NCI-H345 treated with DMSO at 0.1 percent for 48 hours (cell line): ENCODE data around the gene FBN1.

Experiments used
- DNase-seq: peaks from one replicate; lab custom pipeline; 2025; ENCODE audit not compliant: unreplicated experiment; lab: John Stamatoyannopoulos, UW

Gene FBN1

DNA sequence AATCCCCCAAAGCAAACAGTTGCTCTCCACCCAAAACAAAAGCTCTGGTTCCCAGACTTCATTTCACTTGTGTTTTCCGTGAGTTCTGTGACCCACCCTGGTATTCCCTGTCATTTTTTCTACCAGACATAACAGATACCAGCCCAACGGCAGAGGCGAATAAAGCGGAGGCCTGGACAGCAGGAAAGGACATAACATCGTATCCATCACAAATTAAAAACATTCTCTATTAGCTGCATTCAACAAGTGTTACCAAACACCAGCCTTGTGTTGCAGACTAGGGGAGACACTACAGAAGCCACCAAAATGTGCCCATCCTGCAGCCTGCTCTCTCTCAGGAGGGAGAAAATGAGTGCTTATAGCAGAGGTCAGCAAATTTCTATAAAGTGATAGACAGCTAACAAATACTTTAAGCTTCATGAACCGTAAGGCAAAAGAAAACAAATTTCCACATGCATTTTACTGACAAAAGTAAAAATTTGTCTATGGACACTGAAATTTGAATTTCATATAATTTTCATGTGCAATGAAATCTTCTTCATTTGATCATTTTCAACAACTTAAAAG is 7.1 kb upstream of the FBN1 start:
- DNase-seq, result no peak

GRCh38 chr15:48650931-48651330 is 5.4 kb upstream of the FBN1 start:
- no peak for DNase-seq

DNA sequence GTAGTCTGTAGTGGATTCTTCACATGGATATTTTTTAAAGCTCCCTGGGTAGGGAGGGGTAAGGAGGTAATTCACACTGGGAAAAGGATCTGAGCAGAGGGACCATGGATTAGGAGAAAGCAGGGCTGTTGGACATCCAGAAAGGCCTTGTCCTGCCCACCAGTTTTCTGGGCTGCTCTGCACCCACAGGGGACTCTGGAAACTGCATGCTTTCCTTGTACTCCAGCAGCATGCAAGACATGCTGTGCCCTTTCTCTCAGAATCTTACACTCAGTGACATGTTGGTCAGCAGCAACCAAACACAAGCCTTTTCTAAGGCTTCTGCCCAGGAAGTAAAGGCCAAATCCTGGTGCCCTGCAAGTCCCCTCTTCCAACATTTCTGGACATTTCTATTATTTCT is 2.5 kb upstream of the FBN1 start:
- DNase-seq, result no peak

- no peak for DNase-seq
Observed at GRCh38 chr15:48646331-48646730, 822 bp upstream of the FBN1 start.

DNA sequence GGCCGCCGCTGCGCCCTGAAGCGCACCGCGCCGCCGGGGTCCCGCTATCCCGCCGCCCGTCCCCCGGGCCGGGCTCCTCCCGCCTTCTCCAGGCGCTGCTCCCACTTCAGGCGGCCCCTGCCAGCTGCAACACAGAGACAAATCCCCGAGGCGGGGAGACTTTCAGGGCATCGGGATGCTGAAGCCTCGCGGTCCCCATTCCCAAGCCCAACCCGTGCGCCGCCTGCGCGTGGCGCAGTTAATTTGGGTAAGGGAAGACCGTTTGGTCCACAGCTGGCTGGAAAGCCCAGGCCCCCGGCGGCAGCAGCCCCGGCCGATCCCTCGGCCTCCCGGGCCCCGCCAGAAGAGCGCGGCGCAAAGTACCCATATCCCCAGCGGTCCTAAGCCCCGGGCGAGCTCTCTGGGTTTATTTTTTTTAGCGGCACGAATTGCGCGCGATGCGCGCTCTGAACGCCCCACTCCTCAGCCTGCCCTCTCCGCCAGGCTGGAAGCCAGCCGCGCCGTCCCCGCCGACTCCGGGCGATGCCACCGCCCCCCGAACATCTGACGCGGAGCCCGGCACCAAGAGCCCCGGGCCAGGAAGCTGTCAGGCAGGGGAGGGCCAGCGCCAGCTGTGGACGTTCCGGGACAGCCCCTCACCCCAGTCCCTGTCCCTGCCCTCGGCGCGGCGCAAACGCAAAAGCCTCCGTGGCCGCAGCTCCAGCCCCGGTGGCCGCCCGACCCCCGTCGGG is 517 bp downstream of the FBN1 start:
- no peak for DNase-seq

GRCh38 chr15:48644467-48644826 is 1.1 kb downstream of the FBN1 start:
- no peak for DNase-seq

DNA sequence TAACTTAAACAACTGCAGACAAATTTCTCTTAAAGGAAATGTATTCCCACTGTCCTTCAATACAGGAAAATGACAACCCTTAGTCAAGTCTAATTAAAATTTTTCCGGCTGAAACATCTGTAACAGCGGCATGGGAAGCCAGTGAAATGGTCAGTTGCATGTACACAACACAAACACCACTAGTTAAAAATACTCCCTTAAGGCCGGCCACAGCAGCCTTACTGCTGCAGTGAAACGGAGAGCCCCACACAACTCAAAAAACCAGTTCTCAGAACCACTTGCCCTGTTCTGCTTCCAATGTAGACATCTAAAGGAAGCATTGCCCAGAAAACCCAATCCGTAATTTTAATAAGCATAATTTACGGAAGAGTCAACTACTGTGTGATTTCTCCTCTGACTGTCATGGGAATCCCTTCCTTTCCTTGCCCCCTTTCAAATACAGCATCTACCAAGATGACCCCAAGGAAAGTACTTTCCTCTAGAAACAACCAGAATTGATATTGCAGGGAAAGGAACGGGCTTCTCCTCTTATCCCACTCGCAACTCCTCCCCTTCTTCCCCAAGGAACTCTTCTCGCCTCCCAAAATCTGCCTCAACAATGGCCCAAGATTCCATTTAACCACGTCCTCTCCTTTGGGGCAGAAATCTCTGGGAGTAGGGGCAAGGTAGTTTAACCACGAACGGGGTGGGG is 1.6 kb downstream of the FBN1 start:
- no peak for DNase-seq

DNA sequence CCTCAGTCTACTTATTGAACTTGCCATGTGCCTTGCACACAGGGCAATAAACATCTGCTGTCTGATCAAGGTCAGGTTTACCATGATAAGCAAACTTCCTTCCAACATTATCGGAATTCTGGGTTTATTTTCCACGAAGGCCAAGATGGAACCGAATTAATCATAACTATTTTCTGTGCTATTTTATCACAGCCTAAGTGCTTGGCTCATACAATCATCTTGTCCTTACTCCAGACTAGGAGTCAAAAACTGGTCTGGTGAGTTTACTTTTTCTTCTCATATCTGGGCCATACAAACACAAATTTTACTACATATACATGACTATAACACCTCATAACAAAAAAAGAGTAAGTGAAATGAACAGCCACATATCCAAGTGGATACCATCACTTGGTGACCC is 2.3 kb downstream of the FBN1 start:
- no peak for DNase-seq

DNA sequence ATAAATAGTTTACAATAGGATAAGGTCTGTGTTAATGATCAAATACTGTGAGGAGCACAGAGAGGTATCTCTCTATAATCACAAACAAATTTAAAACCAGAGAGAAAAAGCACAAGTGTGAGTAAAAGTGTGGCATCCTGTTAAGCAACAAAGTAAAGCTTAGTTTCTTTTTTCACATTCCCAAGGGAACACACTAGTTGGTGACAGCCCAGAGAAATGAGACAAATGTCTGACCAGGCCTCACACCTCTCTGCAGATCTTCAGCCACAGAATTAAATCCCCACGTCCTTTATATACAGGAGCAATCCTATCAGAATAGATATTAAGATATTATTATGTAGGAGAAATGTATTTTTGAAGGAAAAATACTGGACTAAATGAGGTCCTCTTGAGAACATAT is 2.7 kb downstream of the FBN1 start:
- no peak for DNase-seq

- DNase-seq, result no peak
Observed at GRCh38 chr15:48641416-48641815, 4.1 kb downstream of the FBN1 start.

DNA sequence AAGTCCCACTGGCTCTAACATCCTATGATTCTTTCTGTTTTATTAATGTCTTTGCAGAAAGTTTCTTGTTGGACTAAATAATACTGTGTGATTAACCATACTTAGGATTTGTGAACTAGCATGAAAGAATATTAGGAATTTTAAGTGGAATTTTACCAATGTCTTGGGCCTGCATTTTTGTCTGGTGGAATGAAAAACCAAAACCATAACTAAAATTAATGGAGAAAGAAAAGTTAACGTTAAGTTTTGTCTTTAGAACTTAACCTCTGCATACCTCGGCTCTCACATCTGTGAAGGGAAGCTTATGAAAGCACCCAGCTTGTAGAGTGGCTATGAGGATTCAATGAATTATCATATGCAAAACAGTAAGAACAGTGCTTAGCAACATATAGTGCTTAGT is 6.5 kb downstream of the FBN1 start:
- no peak for DNase-seq

- DNase-seq, result no peak
Observed at GRCh38 chr15:48637639-48638038, 7.9 kb downstream of the FBN1 start.

- DNase-seq, result no peak
Observed at GRCh38 chr15:48636511-48636910, 9.0 kb downstream of the FBN1 start.

GRCh38 chr15:48634893-48635292 is 10.6 kb downstream of the FBN1 start:
- DNase-seq, result no peak

GRCh38 chr15:48634096-48634495 is 11.4 kb downstream of the FBN1 start:
- no peak for DNase-seq

DNA sequence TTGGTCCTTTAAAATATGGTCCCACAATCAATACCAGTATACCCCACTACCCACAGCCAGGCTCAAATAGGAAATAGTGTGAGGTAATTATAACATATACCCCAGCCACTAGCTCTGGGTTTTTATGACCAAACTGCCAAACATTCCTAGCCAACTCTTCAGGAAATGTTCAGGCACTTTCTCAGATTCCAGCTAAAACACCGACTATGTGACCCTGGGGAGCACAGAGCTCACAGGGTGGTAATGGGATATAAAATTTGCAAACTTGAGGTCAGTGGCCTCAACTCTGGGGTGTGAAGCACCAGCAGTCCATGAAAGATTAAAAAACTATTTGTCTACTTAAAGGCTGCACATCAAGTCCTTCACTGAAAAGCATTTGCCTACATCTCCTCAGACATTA is 12.9 kb downstream of the FBN1 start:
- no peak for DNase-seq

DNA sequence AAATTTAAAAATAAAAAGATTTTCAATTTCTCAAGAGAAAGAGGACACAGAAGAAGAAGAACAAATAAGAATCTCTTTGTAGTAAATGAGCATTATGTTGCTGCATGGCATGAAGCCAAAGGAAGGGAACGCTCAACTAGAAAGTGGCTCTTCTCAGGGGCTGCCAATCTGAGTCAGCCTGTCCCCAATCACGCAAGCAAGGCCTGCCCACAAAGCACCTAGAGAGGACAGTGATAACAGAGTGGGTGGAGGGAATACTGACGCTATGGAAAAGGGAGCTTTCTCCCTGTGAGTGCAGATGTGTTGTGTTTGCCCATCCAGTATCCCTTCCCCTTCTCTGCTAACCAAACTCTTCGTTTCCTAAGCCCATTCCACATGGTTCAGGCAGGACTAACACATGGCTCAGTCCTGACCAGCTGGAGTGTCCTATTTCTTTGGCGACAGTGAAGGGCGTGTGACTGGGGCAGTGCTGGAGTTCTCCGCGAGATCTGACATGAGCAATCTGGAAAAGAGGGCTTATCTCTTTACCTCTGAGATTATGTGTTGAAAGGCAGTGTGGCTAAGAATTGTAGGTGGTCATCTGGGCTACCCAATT is 14.2 kb downstream of the FBN1 start:
- no peak for DNase-seq

- no peak for DNase-seq
Observed at GRCh38 chr15:48630245-48630644, 15.3 kb downstream of the FBN1 start.

- no peak for DNase-seq
Observed at GRCh38 chr15:48628832-48629231, 16.7 kb downstream of the FBN1 start.

GRCh38 chr15:48627260-48627940 is 18.1 kb downstream of the FBN1 start:
- DNase-seq, result no peak

DNA sequence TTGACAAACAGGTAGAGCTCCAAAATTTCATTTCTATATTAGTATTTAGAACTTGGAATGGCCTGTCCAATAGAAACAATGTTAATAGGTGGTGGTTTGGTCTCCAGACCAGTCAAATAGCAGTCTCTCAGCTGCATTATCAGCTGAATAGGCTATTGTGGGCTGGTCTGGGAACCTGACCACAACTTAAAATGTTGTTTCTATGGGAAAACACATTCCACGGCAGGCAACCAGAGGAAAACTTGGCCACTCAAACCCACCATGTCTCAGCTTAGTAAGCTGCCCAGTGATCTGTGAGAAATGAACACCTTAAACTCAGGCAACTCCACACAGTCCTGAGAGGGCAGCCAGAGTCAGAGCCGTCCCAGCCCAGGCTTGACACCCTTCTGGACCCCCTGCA is 20.4 kb downstream of the FBN1 start:
- DNase-seq, result no peak

DNA sequence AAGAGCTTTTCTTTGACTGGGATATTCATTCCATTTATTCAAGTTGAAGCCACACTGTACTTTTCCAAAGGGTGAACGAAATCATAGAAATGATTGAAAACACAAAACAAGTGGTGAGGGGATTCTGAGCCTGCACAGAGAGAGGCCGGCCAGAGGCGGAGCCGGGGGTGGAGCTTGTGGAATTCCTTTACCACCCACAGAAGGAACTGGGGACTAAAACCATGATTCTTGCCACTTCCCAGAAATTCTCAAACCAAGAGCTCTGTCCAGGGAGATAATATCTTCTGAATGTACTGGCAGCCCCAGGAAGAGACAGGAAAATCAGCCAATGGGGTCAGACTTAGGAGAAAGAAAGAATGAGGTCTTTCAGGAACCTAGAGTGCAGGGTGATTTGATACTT is 20.8 kb downstream of the FBN1 start:
- DNase-seq, result no peak
